WTC11 (cell line): ENCODE data around the gene MLXIP.

Source experiments
- CREM ChIP-seq: sonication (generic); formaldehyde crosslinking; IDR thresholded peaks from 2 replicates; pipeline ENCODE4 v1.8.1; 2022; ENCODE audit warnings: mild to moderate bottlenecking, missing genetic modification reagents, moderate library complexity
- FOXJ3 ChIP-seq: sonication (generic); formaldehyde crosslinking; IDR thresholded peaks from 2 replicates; pipeline ENCODE4 v1.9.0; 2021; ENCODE audit warnings: missing genetic modification reagents, mild to moderate bottlenecking, borderline replicate concordance
- KAT7 ChIP-seq: sonication (generic); formaldehyde crosslinking; IDR thresholded peaks from 2 replicates; pipeline ENCODE4 v1.8.1; 2023; ENCODE audit warnings: missing genetic modification reagents, mild to moderate bottlenecking, borderline replicate concordance
- TF ChIP-seq, protein P1 (sequence below): sonication (generic); formaldehyde crosslinking; IDR thresholded peaks from 2 replicates; pipeline ENCODE4 v1.8.0; 2023; ENCODE audit warnings: mild to moderate bottlenecking, missing genetic modification reagents
- TF ChIP-seq, protein P2 (sequence below): fragments of 200-600 bp; IDR thresholded peaks from 2 replicates; pipeline ENCODE4 v1.8.0; 2022; ENCODE audit warnings: antibody characterized with exemption
- TF ChIP-seq, protein P3 (sequence below): sonication (generic); formaldehyde crosslinking; IDR thresholded peaks from 2 replicates; pipeline ENCODE4 v1.8.0; 2023; ENCODE audit warnings: missing genetic modification reagents, mild to moderate bottlenecking, borderline replicate concordance
- TF ChIP-seq, protein P4 (sequence below): sonication (generic); formaldehyde crosslinking; IDR thresholded peaks from 2 replicates; pipeline ENCODE4 v1.8.1; 2023; ENCODE audit warnings: mild to moderate bottlenecking, missing genetic modification reagents, moderate library complexity

DNA sequence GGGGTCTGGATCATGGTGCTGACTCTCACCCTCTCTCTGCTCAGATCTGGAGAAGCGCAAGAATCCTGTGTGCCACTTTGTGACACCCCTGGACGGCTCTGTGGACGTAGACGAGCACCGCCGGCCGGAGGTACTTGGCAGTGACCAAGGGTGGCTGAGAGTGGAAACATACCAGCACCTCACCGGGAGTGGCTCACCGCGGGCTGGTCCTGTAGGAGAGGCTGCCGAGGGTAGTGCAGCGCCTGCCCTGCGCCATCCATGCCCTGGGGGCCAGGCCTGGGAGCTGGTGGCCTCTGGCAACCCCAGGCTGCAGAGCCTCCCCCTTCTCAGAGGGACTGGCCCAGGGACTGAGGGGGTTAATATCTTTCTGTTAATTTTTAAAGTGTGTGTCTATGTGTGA is 49.3 kb downstream of the MLXIP start:
- TF ChIP-seq, protein P1, sequence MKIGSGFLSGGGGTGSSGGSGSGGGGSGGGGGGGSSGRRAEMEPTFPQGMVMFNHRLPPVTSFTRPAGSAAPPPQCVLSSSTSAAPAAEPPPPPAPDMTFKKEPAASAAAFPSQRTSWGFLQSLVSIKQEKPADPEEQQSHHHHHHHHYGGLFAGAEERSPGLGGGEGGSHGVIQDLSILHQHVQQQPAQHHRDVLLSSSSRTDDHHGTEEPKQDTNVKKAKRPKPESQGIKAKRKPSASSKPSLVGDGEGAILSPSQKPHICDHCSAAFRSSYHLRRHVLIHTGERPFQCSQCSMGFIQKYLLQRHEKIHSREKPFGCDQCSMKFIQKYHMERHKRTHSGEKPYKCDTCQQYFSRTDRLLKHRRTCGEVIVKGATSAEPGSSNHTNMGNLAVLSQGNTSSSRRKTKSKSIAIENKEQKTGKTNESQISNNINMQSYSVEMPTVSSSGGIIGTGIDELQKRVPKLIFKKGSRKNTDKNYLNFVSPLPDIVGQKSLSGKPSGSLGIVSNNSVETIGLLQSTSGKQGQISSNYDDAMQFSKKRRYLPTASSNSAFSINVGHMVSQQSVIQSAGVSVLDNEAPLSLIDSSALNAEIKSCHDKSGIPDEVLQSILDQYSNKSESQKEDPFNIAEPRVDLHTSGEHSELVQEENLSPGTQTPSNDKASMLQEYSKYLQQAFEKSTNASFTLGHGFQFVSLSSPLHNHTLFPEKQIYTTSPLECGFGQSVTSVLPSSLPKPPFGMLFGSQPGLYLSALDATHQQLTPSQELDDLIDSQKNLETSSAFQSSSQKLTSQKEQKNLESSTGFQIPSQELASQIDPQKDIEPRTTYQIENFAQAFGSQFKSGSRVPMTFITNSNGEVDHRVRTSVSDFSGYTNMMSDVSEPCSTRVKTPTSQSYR (CRISPR knock-in tag), result no peak
- TF ChIP-seq CREM (CRISPR knock-in tag), result no peak
- TF ChIP-seq, protein P2, sequence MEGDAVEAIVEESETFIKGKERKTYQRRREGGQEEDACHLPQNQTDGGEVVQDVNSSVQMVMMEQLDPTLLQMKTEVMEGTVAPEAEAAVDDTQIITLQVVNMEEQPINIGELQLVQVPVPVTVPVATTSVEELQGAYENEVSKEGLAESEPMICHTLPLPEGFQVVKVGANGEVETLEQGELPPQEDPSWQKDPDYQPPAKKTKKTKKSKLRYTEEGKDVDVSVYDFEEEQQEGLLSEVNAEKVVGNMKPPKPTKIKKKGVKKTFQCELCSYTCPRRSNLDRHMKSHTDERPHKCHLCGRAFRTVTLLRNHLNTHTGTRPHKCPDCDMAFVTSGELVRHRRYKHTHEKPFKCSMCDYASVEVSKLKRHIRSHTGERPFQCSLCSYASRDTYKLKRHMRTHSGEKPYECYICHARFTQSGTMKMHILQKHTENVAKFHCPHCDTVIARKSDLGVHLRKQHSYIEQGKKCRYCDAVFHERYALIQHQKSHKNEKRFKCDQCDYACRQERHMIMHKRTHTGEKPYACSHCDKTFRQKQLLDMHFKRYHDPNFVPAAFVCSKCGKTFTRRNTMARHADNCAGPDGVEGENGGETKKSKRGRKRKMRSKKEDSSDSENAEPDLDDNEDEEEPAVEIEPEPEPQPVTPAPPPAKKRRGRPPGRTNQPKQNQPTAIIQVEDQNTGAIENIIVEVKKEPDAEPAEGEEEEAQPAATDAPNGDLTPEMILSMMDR, result no peak
- TF ChIP-seq, protein P3, sequence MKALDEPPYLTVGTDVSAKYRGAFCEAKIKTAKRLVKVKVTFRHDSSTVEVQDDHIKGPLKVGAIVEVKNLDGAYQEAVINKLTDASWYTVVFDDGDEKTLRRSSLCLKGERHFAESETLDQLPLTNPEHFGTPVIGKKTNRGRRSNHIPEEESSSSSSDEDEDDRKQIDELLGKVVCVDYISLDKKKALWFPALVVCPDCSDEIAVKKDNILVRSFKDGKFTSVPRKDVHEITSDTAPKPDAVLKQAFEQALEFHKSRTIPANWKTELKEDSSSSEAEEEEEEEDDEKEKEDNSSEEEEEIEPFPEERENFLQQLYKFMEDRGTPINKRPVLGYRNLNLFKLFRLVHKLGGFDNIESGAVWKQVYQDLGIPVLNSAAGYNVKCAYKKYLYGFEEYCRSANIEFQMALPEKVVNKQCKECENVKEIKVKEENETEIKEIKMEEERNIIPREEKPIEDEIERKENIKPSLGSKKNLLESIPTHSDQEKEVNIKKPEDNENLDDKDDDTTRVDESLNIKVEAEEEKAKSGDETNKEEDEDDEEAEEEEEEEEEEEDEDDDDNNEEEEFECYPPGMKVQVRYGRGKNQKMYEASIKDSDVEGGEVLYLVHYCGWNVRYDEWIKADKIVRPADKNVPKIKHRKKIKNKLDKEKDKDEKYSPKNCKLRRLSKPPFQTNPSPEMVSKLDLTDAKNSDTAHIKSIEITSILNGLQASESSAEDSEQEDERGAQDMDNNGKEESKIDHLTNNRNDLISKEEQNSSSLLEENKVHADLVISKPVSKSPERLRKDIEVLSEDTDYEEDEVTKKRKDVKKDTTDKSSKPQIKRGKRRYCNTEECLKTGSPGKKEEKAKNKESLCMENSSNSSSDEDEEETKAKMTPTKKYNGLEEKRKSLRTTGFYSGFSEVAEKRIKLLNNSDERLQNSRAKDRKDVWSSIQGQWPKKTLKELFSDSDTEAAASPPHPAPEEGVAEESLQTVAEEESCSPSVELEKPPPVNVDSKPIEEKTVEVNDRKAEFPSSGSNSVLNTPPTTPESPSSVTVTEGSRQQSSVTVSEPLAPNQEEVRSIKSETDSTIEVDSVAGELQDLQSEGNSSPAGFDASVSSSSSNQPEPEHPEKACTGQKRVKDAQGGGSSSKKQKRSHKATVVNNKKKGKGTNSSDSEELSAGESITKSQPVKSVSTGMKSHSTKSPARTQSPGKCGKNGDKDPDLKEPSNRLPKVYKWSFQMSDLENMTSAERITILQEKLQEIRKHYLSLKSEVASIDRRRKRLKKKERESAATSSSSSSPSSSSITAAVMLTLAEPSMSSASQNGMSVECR, result no peak
- TF ChIP-seq, protein P4, sequence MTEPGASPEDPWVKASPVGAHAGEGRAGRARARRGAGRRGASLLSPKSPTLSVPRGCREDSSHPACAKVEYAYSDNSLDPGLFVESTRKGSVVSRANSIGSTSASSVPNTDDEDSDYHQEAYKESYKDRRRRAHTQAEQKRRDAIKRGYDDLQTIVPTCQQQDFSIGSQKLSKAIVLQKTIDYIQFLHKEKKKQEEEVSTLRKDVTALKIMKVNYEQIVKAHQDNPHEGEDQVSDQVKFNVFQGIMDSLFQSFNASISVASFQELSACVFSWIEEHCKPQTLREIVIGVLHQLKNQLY (CRISPR knock-in tag), result no peak
- no peak for TF ChIP-seq FOXJ3 (CRISPR knock-in tag)
- TF ChIP-seq KAT7 (CRISPR knock-in tag), result no peak
